K562 (cell line): ENCODE measurements around the gene ZFPM1. TPM values are rescaled to one million over a fixed set of nuclear protein-coding genes. Genes with fewer than 3 reads are reported as not detected.

Source experiments
- ATF4 ChIP-seq: fragments of 450-650 bp; formaldehyde crosslinking; IDR thresholded peaks from 2 replicates; pipeline ENCODE4 v1.4.0; 2022; ENCODE audit warnings: mild to moderate bottlenecking, moderate library complexity
- CUX1 ChIP-seq: fragments of 200-800 bp; sonication (Bioruptor generic); IDR thresholded peaks from 2 replicates; pipeline ENCODE4 v1.6.1; 2016; ENCODE audit warnings: missing genetic modification characterization, missing compliant biosample characterization
- E2F3 ChIP-seq: fragments of 250-450 bp; sonication (Bioruptor Pico); IDR thresholded peaks from 2 replicates; pipeline ENCODE4 v1.4.0; 2020; ENCODE audit warnings: mild to moderate bottlenecking
- EGR1 ChIP-seq: fragments of 450-650 bp; conservative IDR thresholded peaks from 2 replicates; pipeline ENCODE4 v1.6.1; 2017; ENCODE audit warnings: mild to moderate bottlenecking
- HNRNPH1 ChIP-seq: fragments of 200-400 bp; formaldehyde crosslinking; optimal IDR thresholded peaks from 2 replicates; pipeline ENCODE3; 2017; ENCODE audit warnings: low read depth, mild to moderate bottlenecking, low read length, moderate library complexity
- NELFE ChIP-seq: IDR thresholded peaks from 2 replicates; pipeline ENCODE4 v1.6.1; 2011; ENCODE audit warnings: mild to moderate bottlenecking; ENCODE audit not compliant: insufficient read depth, insufficient read length
- PPARD ChIP-seq: fragments of 250-450 bp; sonication (Bioruptor Pico); IDR thresholded peaks from 2 replicates; pipeline ENCODE4 v1.8.0; 2022; ENCODE audit warnings: inconsistent platforms, mild to moderate bottlenecking, moderate library complexity
- RB1 ChIP-seq: fragments of 450-650 bp; IDR thresholded peaks from 2 replicates; pipeline ENCODE4 v1.6.1; 2017; ENCODE audit warnings: low read depth, mild to moderate bottlenecking
- RBM15 ChIP-seq: fragments of 200-400 bp; formaldehyde crosslinking; IDR thresholded peaks from 2 replicates; pipeline ENCODE4 v1.6.1; 2018; ENCODE audit warnings: mild to moderate bottlenecking, low read length, moderate library complexity; ENCODE audit not compliant: insufficient read depth
- RBM34 ChIP-seq: fragments of 200-400 bp; formaldehyde crosslinking; IDR thresholded peaks from 2 replicates; pipeline ENCODE4 v1.6.1; 2018; ENCODE audit warnings: low read length, borderline replicate concordance; ENCODE audit not compliant: insufficient read depth
- SAFB2 ChIP-seq: fragments of 200-400 bp; formaldehyde crosslinking; IDR thresholded peaks from 2 replicates; pipeline ENCODE4 v1.6.1; 2018; ENCODE audit warnings: borderline replicate concordance, low read length, low read depth, moderate library complexity; ENCODE audit not compliant: severe bottlenecking
- SPI1 ChIP-seq: IDR thresholded peaks from 2 replicates; pipeline ENCODE4 v1.6.1; 2011; ENCODE audit warnings: low read depth, low read length, control low read depth, borderline replicate concordance
- SREBF2 ChIP-seq: sonication (generic); formaldehyde crosslinking; IDR thresholded peaks from 2 replicates; pipeline ENCODE4 v1.4.0; 2020; ENCODE audit warnings: mild to moderate bottlenecking, missing genetic modification reagents
- SRSF7 ChIP-seq: fragments of 200-400 bp; formaldehyde crosslinking; optimal IDR thresholded peaks from 2 replicates; pipeline ENCODE3; 2017; ENCODE audit warnings: mild to moderate bottlenecking, low read depth, low read length
- TEAD4 ChIP-seq, 2 experiments: sonication (generic) in 1 of 2; formaldehyde crosslinking in 1 of 2; IDR thresholded peaks; 2 replicates each; pipeline versions ENCODE4 v1.6.1 to v1.8.0; 2012 to 2022; ENCODE audit warnings: borderline replicate concordance in 1 of 2, inconsistent platforms in 1 of 2, low read length in 1 of 2, mild to moderate bottlenecking in 1 of 2, missing genetic modification reagents in 1 of 2
- ZNF445 ChIP-seq: fragments of 250-450 bp; sonication (Bioruptor Pico); IDR thresholded peaks from 2 replicates; pipeline ENCODE4 v1.4.0; 2020; ENCODE audit warnings: low read depth, mild to moderate bottlenecking, moderate library complexity
- ZNF561 ChIP-seq: fragments of 450-650 bp; formaldehyde crosslinking; conservative IDR thresholded peaks from 2 replicates; pipeline ENCODE4 v1.4.0; 2020; ENCODE audit warnings: mild to moderate bottlenecking, moderate library complexity
- ZSCAN32 ChIP-seq: fragments of 450-650 bp; formaldehyde crosslinking; IDR thresholded peaks from 2 replicates; pipeline ENCODE4 v1.4.0; 2020; ENCODE audit warnings: mild to moderate bottlenecking, moderate library complexity
- polyA plus RNA-seq, 8 experiments: library from polyadenylated mRNA; depleted of rRNA in 4 of 8; stranded (reverse) in 5 of 8; unstranded in 3 of 8; fragments of >200 nt; fragmentation: Nextera tagmentation in 2 of 8; fragmentation: Illumina TruSeq in 1 of 8; extraction: Ambion mirVana in 2 of 8; extraction: Trizol in 1 of 8; gene quantifications; 2 replicates each; pipeline versions ENCODE4 v1.2.1 to v1.2.3, GENCODE V29; 2011 to 2014; ENCODE audit warnings: inconsistent platforms in 1 of 8, missing spikeins in 1 of 8
- total RNA-seq, 7 experiments: library from RNA; depleted of rRNA in 6 of 7; stranded (reverse); fragments of >200 nt in 6 of 7; fragmentation: Illumina TruSeq in 2 of 7; extraction: Trizol in 2 of 7; gene quantifications; 2 replicates each; pipeline versions ENCODE4 v1.2.1 to v1.2.3, GENCODE V29; 2011 to 2021; ENCODE audit warnings: low replicate concordance in 1 of 7

ZFPM1 gene
- total and polyA plus RNA-seq, 9 of the 15 experiments (the other 6 are each of a cell fraction or from before 2014, with no cell fraction given): 0.03 to 35.9 (median 1.4) TPM

GRCh38 chr16:88491560-88492310, 38.7 kb downstream of the ZFPM1 start (continued):
- TF ChIP-seq SRSF7 (no peak), ATF4 (CRISPR knock-in tag) (peak; percentile 84), SREBF2 (no peak), NELFE (no peak), SAFB2 (no peak), E2F3 (CRISPR knock-in tag) (peak; percentile 86), EGR1 (peak; percentile 99), ZNF445 (CRISPR knock-in tag) (0 out of 2 replicates have a peak, but pooled peaks have one; percentile 34), ZNF561 (CRISPR knock-in tag) (no peak), ZSCAN32 (CRISPR knock-in tag) (no peak), RBM15 (no peak), HNRNPH1 (no peak), PPARD (no peak), SPI1 (no peak), RB1 (peak; percentile 70), CUX1 (CRISPR knock-in tag) (peak; percentile 63; the same call in 1 of the 2 replicates), TEAD4 (IDR thresholded peaks at IDR 0.05; ENCODE audit: low read length) (peak; percentile 100), TEAD4 (CRISPR knock-in tag; IDR thresholded peaks at IDR 0.05; ENCODE audit: borderline replicate concordance) (no peak), RBM34 (no peak)
